Muscle layer of colon (tissue), 2 donors: Measurements from ENCODE around the gene BSDC1.

Experiments used
- H3K27ac ChIP-seq: one replicate; pipeline ENCODE4 v1.7.0; 2013; ENCODE audit warnings: low read depth, mild to moderate bottlenecking, low read length, moderate library complexity
- H3K27me3 ChIP-seq, 2 donors: one replicate each; pipeline ENCODE4 v1.7.0; 2013; ENCODE audit warnings: low read length in 2 of 2, mild to moderate bottlenecking in 2 of 2; ENCODE audit not compliant: insufficient read depth in 2 of 2, control insufficient read depth in 1 of 2
- H3K36me3 ChIP-seq: one replicate; pipeline ENCODE4 v1.7.0; 2013; ENCODE audit warnings: mild to moderate bottlenecking, low read length; ENCODE audit not compliant: insufficient read depth
- H3K4me1 ChIP-seq: one replicate; pipeline ENCODE4 v1.7.0; 2013; ENCODE audit warnings: mild to moderate bottlenecking, low read length; ENCODE audit not compliant: insufficient read depth
- H3K4me3 ChIP-seq, 2 donors: one replicate each; pipeline ENCODE4 v1.7.0; 2013; ENCODE audit warnings: low read length in 2 of 2, low read depth in 1 of 2, mild to moderate bottlenecking in 1 of 2, moderate library complexity in 1 of 2
- H3K9ac ChIP-seq: one replicate; pipeline ENCODE4 v1.7.0; 2013; ENCODE audit warnings: low read length
- H3K9me3 ChIP-seq: one replicate; pipeline ENCODE4 v1.7.0; 2013; ENCODE audit warnings: mild to moderate bottlenecking, low read length
- donor health status: abdominal sarcoma.
- donor health status: Adenocarcinoma of cecum.

Gene BSDC1

DNA sequence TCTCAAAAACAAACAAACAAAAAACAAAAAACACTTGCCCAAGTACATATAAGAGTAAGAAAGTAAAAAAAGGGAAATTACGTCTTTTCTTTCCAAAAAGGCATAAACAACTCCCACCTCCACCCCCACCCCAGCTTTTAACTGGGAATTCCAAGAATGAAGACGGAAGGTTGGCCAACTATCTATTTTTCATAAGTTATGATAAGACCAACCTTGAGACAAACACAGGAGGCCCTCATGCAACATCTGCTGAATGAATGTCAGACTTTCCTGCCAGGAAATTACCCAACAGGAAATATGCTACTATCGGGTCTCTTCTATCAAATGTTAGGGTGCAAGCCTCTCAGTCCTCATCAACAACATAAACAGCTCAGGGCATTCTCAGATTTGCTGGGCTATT is 1.9 kb downstream of the BSDC1 start:
- Histone ChIP-seq H3K4me1 (peaks cover 33% of the 10 kb centered on the region), H3K9me3 (no peaks in the 10 kb centered on the region), H3K9ac (no peak overlapping the region), H3K36me3 (peaks cover 29% of the 10 kb centered on the region), H3K27me3 (no peaks in the 10 kb centered on the region), H3K27ac (no peak overlapping the region), H3K4me3 (no peak overlapping the region)

DNA sequence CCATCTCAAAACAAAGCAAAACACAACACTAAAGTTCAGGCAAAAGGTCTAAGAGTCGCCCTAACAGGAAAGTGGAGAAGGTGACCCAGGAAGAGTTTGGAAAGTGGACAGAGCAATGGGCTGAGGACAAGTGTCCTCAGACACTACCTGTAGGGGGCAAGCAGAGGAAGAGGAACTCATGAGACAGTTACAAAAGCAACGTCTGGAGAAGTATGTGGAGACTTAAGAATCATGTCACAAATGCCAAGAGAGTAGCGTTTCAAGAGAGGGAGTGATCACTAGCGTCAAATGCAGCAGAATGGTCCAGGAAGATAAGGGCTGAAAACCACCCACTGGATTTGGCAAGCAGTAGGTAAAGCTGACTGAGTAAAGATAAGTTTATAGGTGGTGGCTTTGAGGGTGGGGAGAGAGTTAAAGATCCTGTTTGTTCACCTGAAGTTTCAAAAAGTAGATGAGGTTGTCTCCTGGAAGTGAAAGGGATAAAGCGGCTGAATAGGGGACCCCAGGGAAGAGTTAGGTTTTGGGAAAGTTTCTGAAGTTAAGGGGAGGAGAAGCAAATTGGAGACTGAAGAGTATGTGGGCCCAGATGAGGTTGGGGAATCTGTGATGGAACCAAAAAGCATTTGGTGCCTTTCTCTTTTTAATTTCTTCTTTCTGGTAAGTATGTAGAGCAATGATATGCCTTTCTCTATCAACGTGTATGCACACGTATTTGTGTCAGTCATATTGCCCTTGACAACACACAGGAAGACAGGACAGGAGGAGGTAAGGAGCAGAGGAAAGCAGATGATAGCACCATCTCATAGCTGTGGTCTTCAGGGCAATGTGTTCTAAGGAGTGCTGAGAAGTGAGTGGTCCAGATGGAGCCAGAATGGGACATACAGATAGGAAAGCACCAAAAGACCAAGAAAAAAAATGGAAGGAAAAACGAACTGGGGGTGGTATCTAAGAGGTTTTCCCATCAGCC is 3.1 kb downstream of the BSDC1 start:
- H3K36me3 ChIP-seq = peaks cover 38% of the 10 kb centered on the region
- H3K27ac ChIP-seq = no peak overlapping the region
- no peak overlapping the region for H3K4me3 ChIP-seq
- H3K9ac ChIP-seq = no peak overlapping the region
- peaks cover 33% of the 10 kb centered on the region for H3K4me1 ChIP-seq
- H3K27me3 ChIP-seq = no peaks in the 10 kb centered on the region
- H3K9me3 ChIP-seq = no peaks in the 10 kb centered on the region

DNA sequence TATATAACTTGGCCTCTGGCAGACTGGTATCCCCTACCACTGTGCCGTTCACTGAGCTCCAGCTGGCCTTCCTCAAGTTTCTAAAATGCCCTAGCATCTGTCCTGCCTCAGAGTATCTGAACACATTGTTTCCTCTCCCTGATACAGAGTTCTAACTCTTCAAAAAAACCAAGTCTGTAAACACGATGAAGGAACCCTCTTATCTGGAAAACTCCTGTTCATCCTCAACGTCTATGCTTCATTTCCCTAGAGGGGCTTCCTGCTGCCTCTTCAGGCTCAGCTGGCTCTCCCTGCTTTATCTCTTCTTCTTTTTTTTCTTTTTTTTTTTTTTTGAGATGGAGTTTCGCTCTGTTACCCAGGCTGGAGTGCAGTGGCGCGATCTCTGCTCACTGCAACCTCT is 5.6 kb downstream of the BSDC1 start:
- H3K9me3 ChIP-seq = no peaks in the 10 kb centered on the region

DNA sequence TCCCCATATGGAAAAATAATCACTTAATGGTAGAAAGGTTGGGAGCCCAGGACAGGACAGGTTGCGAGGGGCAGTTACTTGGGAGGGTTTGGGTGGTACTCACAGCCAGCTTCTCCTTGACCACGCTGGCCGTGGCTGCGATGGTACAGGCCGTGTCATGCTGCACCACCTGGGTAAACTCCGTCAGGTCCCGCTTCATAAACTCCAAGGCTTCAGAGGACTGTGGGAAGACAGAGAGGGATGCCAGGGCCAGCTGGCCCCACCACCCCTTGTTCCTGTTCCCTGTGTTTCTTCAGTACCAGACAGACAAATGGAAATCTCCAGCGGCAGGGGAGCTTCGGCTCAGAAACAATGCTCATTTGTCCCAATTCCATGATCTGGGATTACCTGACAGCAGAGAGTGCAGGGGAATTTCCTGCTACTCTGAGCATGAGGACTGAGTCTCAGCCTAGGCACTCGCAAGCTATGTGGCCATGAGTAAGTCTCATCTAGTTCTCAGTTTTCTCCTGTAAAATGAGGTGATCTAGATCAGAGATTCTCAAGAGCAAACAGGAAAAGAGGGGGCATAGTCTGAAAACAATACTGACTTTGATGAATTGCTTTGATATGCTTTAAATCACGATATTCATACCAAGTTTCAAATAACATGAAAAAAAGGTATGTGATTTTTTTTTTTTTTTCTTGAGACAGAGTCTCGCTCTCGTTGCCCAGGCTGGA is 7.4 kb downstream of the BSDC1 start:
- H3K27ac ChIP-seq = no peak overlapping the region
- peaks cover 77% of the 10 kb centered on the region for H3K36me3 ChIP-seq

More for the DNA sequence above, 5.6 kb downstream of the BSDC1 start:
- Histone ChIP-seq H3K36me3 (peaks cover 60% of the 10 kb centered on the region), H3K27me3 (no peaks in the 10 kb centered on the region), H3K4me1 (peaks cover 31% of the 10 kb centered on the region), H3K27ac (no peak overlapping the region), H3K4me3 (no peak overlapping the region), H3K9ac (no peak overlapping the region)

DNA sequence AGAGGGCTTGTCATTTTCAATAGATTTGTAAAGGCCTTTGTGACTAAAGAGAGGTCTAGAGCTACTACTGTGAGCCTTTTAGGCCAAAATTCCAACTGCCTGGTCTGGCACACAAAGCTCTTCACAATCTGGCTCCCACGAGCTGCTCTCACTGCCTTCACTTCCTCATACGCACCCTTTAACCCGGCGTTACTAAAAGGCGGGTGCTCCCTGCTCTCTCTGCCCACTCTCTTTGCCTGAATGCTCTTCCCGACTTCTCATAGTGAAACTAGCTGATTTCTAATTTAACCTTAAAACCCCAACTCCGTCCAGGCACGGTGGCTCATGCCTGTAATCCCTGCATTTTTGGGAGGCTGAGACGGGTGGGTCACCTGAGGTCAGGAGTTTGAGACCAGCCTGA is 14.2 kb downstream of the BSDC1 start:
- no peak overlapping the region for H3K27ac ChIP-seq
- H3K4me3 ChIP-seq = no peak overlapping the region
- peaks cover 99% of the 10 kb centered on the region for H3K36me3 ChIP-seq
- H3K9ac ChIP-seq = no peak overlapping the region
- H3K9me3 ChIP-seq = no peaks in the 10 kb centered on the region
- H3K27me3 ChIP-seq = no peaks in the 10 kb centered on the region
- H3K4me1 ChIP-seq = no peaks in the 10 kb centered on the region

More for the DNA sequence above, 7.4 kb downstream of the BSDC1 start:
- Histone ChIP-seq H3K4me1 (peaks cover 16% of the 10 kb centered on the region), H3K9ac (no peak overlapping the region), H3K27me3 (no peaks in the 10 kb centered on the region), H3K9me3 (no peaks in the 10 kb centered on the region), H3K4me3 (no peak overlapping the region)

DNA sequence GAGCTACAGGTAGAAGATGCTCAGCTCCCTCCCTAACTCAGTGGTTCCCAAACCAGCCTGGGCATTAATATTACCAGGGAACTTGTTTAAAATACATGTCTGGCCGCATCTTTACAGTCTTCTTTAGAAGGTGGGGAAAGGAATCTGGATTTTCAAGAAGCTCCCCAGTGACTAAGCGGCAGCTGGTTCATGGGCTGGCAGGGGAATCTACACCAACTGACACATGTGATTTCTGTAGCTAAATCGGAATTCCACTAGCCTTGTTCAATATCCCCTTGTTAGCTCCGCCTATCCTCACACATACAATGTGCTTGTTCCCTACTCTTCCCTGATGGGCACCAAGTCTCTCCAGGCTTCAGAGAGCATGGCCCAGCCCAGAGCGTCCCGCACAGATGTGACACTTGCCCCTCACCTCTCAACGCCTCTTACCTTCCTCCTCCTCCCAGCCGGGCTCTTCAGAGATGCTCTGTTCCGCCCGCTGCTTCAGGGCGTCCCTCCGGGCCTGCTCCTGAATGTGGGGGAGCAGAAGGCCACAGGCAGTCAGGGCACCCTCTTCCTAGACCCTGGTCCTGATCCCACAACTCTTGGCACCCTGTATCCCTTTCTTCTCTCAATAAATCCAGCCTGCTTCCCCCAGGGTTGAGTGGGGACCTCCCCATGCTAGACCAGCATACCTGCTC is 16.6 kb downstream of the BSDC1 start:
- H3K36me3 ChIP-seq = peaks cover 99% of the 10 kb centered on the region
- no peaks in the 10 kb centered on the region for H3K27me3 ChIP-seq
- no peaks in the 10 kb centered on the region for H3K4me1 ChIP-seq
- H3K9ac ChIP-seq = no peak overlapping the region
- H3K9me3 ChIP-seq = no peaks in the 10 kb centered on the region
- no peak overlapping the region for H3K4me3 ChIP-seq
- H3K27ac ChIP-seq = no peak overlapping the region

DNA sequence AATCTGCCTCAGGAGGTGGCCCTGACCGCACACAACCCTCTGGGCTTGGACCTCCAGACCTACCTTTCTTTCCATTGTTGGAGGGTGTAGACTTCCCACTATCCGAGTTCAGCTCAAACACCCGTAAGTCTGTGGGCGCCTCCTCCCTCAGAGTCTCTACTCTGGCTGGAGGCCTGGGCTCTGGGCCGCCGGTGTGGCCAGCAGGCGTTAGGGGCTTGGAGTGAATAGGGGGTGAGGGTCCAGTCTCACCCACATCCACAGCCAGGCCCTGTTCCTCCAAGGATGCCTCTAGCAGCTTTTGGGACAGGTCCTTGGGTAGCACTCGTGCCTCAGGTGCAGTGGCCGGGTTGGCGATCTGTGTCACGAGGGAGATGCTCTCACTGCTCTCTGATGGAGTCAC is 18.0 kb downstream of the BSDC1 start:
- no peaks in the 10 kb centered on the region for H3K4me1 ChIP-seq
- no peaks in the 10 kb centered on the region for H3K9me3 ChIP-seq
- no peak overlapping the region for H3K9ac ChIP-seq
- no peak overlapping the region for H3K4me3 ChIP-seq
- no peaks in the 10 kb centered on the region for H3K27me3 ChIP-seq
- H3K27ac ChIP-seq = no peak overlapping the region
- H3K36me3 ChIP-seq = peaks cover 98% of the 10 kb centered on the region

DNA sequence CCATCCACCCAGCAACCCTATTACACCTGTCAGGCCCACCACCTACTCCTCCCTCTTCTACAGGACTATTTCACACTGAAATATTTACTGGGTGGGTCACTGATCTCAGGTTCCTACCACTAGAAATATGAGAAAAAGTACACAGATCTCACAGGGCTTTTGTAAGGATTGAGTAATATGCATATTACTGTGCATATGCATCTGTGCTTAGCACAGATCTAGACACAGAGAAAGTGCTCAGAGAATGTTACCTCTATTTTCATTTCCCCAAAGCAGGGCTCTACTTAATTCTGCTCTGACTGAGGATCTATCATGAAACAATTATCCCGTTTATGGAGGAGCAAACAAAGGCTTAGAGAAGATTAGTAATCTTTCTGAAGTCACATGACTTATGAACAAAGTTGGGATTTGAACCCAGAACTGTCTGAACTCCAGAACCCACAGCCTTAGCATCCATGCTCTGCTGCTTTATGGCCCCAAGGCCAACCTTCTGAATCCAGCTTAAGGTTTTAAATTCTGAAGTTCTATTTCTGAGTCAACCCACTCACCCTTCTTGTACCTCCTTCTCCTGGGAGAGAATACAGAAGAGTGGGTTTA is 20.1 kb downstream of the BSDC1 start:
- Histone ChIP-seq H3K27ac (no peak overlapping the region), H3K9ac (no peak overlapping the region), H3K4me1 (no peaks in the 10 kb centered on the region), H3K36me3 (peaks cover 77% of the 10 kb centered on the region), H3K27me3 (no peaks in the 10 kb centered on the region), H3K4me3 (no peak overlapping the region), H3K9me3 (no peaks in the 10 kb centered on the region)

DNA sequence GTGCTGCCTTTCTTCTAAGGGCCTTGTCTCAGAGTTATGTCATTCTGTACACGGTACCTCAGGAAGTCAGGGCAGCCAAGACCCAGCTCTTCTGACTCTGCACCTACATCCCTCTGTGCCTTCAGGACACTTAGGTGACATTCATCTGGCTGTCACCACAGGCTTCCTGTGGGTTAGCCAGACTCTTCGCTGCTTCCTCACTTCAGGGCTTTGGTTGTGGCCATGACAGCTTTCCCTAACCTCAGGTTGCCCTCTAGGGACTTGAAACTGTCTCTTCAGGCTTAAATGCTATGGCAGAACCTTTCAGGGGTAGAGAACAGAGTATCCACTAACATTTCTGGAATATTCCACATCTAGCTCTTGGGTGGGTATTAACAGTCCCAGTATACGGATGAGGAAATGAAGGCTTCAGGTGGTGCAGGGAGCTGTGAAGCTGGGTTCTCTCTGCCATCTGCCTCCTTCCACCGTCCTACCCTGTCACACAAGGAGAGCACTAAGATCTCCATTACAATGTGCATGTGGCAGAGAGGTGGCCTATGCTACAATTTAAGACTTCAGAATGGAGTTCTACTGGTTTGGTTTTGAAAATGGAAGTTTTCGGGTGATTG is 22.0 kb downstream of the BSDC1 start:
- Histone ChIP-seq H3K9ac (no peak overlapping the region), H3K27me3 (no peaks in the 10 kb centered on the region), H3K27ac (no peak overlapping the region), H3K36me3 (peaks cover 73% of the 10 kb centered on the region), H3K4me1 (no peaks in the 10 kb centered on the region), H3K9me3 (no peaks in the 10 kb centered on the region), H3K4me3 (no peak overlapping the region)

DNA sequence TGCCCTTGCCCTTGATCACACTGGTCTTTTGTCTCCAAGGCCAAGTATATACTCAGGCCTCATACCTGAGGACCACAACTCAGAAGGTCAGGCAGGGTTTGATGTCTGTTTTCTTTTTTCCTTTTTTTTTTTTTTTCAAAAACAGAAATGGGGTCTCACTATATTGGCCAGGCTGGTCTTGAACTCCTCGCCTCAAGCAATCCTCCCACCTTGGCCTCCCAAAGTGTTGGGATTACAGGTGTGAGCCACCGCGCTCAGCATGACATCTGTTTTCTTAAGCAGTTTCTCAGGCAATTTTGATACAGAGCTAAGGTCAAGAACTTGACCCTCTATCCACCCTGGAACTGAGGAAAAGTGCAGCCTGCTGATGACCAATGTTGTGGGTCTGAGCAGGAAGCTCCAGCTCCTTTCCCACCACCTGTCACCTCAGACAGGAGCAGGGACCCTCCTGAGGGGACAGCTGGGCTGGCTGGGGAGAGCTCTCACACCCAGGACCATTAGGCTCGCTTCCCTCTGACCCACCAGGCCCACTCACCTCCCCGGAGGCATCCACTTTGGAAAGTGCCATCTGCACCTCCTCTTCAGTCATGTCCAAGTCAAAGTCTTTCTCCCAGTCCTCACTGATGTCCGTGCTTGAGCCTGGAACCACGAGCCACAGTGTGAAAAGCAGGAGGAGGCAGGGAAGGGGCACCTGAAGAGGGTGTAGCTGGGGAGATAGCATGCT is 26.2 kb downstream of the BSDC1 start:
- H3K9me3 ChIP-seq = no peaks in the 10 kb centered on the region
- no peak overlapping the region for H3K9ac ChIP-seq
- H3K27me3 ChIP-seq = no peaks in the 10 kb centered on the region
- no peak overlapping the region for H3K4me3 ChIP-seq
- no peaks in the 10 kb centered on the region for H3K4me1 ChIP-seq
- peaks cover 52% of the 10 kb centered on the region for H3K36me3 ChIP-seq
- no peak overlapping the region for H3K27ac ChIP-seq
